Keratinocyte (primary cell): ENCODE data around the gene CASP3.

Experiments
- EZH2 ChIP-seq: IDR thresholded peaks from one replicate; pipeline ENCODE4 v1.6.1; 2012; ENCODE audit warnings: inconsistent platforms, mild to moderate bottlenecking, low read length, moderate library complexity
- TF ChIP-seq, protein P1 (sequence below), 3 experiments: IDR thresholded peaks in 1 of 3; conservative IDR thresholded peaks in 1 of 3; optimal IDR thresholded peaks in 1 of 3; 2 replicates in 2 of 3; 3 replicates in 1 of 3; pipeline versions ENCODE3 to v1.5.1; 2011; ENCODE audit warnings: low read length in 3 of 3, mild to moderate bottlenecking in 3 of 3, moderate library complexity in 2 of 3, control low read depth in 1 of 3, inconsistent platforms in 1 of 3; ENCODE audit not compliant: insufficient read depth in 2 of 3; ENCODE audit errors: extremely low read depth in 1 of 3

DNA sequence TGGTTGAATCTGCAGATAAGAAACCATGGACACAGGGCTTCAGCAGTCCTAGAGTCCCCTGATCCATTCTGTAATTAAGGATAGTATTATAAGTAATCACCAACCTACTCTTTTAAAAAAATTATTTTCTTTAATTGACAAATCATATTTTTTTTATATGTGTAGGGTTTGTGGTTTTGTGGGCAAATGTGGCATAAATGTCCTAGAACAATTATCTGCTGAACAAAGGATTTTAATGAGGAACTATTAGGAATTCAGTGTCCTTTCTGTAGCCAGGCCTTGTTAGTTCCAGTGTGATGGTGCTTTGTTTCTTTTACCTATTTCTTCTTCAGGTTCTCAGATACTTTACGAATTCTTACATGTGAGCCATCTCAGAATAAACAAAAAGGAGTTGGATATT is 32.7 kb upstream of the CASP3 start:
- TF ChIP-seq, protein P1, sequence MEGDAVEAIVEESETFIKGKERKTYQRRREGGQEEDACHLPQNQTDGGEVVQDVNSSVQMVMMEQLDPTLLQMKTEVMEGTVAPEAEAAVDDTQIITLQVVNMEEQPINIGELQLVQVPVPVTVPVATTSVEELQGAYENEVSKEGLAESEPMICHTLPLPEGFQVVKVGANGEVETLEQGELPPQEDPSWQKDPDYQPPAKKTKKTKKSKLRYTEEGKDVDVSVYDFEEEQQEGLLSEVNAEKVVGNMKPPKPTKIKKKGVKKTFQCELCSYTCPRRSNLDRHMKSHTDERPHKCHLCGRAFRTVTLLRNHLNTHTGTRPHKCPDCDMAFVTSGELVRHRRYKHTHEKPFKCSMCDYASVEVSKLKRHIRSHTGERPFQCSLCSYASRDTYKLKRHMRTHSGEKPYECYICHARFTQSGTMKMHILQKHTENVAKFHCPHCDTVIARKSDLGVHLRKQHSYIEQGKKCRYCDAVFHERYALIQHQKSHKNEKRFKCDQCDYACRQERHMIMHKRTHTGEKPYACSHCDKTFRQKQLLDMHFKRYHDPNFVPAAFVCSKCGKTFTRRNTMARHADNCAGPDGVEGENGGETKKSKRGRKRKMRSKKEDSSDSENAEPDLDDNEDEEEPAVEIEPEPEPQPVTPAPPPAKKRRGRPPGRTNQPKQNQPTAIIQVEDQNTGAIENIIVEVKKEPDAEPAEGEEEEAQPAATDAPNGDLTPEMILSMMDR (optimal IDR thresholded peaks at IDR 0.05 in 1 of 3, IDR thresholded peaks at IDR 0.05 in 1 of 3, conservative IDR thresholded peaks at IDR 0.05 in 1 of 3; ENCODE audit: extremely low read depth in 1 of 3, insufficient read depth in 2 of 3, low read length in 3 of 3), result no peak
- TF ChIP-seq EZH2, result no peak
